ENCODE data around the gene GPR12.

GPR12 gene

GRCh38 chr13:26760832-26761582 lies 421 bp upstream of the GPR12 start:
- Histone ChIP-seq H3K9me3 (no peaks in the 10 kb centered on the region), H3K36me3 (replicated peaks) (no peaks in the 10 kb centered on the region), H3K4me3 (no peak overlapping the region), H3K27me3 (ENCODE audit: low read depth) (peaks cover 44% of the 10 kb centered on the region), H3K4me1 (no peaks in the 10 kb centered on the region)
- no peak for DNase-seq (ENCODE audit: low spot score in 2 of 2)
- in situ Hi-C loops (cut with MboI; ENCODE audit: low sequenced_read_pairs) = no loop called here

GRCh38 chr13:26759249-26759906 lies 1.2 kb downstream of the GPR12 start:
- Histone ChIP-seq H3K36me3 (replicated peaks) (no peaks in the 10 kb centered on the region), H3K27me3 (ENCODE audit: low read depth) (peaks cover 44% of the 10 kb centered on the region), H3K4me1 (no peaks in the 10 kb centered on the region), H3K9me3 (no peaks in the 10 kb centered on the region), H3K4me3 (no peak overlapping the region)
- no peak for DNase-seq (ENCODE audit: low spot score in 2 of 2)
- in situ Hi-C loops (cut with MboI; ENCODE audit: low sequenced_read_pairs) = no loop called here

GRCh38 chr13:26758496-26759157 lies 2.0 kb downstream of the GPR12 start:
- Histone ChIP-seq H3K9me3 (no peaks in the 10 kb centered on the region), H3K36me3 (replicated peaks) (no peaks in the 10 kb centered on the region), H3K4me3 (no peak overlapping the region), H3K27me3 (ENCODE audit: low read depth) (peaks cover 39% of the 10 kb centered on the region), H3K4me1 (no peaks in the 10 kb centered on the region)
- DNase-seq (ENCODE audit: low spot score in 2 of 2) = no peak
- in situ Hi-C loops (cut with MboI; ENCODE audit: low sequenced_read_pairs) = no loop called here

GRCh38 chr13:26756961-26757360 lies 3.6 kb downstream of the GPR12 start:
- no peak for DNase-seq (ENCODE audit: low spot score in 2 of 2)
- in situ Hi-C loops (cut with MboI; ENCODE audit: low sequenced_read_pairs) = no loop called here
- no peaks in the 10 kb centered on the region for H3K4me1 ChIP-seq
- no peaks in the 10 kb centered on the region for H3K9me3 ChIP-seq
- H3K27me3 ChIP-seq (ENCODE audit: low read depth) = peaks cover 39% of the 10 kb centered on the region
- no peaks in the 10 kb centered on the region for H3K36me3 ChIP-seq (replicated peaks)
- H3K4me3 ChIP-seq = no peak overlapping the region

- Histone ChIP-seq H3K27me3 (ENCODE audit: low read depth) (peaks cover 3% of the 10 kb centered on the region; the same call in 1 of the 2 replicates), H3K9me3 (no peaks in the 10 kb centered on the region), H3K4me1 (no peaks in the 10 kb centered on the region), H3K36me3 (replicated peaks) (no peaks in the 10 kb centered on the region), H3K4me3 (no peak overlapping the region)
- DNase-seq (ENCODE audit: low spot score in 2 of 2) = no peak
- in situ Hi-C loops (cut with MboI; ENCODE audit: low sequenced_read_pairs) = no loop called here
Measured at GRCh38 chr13:26752671-26753070, 7.9 kb downstream of the GPR12 start.

- H3K4me3 ChIP-seq = no peak overlapping the region
- no peaks in the 10 kb centered on the region for H3K4me1 ChIP-seq
- no peaks in the 10 kb centered on the region for H3K9me3 ChIP-seq
- in situ Hi-C loops (cut with MboI; ENCODE audit: low sequenced_read_pairs) = no loop called here
- no peak for DNase-seq (ENCODE audit: low spot score in 2 of 2)
- no peaks in the 10 kb centered on the region for H3K27me3 ChIP-seq (ENCODE audit: low read depth)
- no peaks in the 10 kb centered on the region for H3K36me3 ChIP-seq (replicated peaks)
Measured at GRCh38 chr13:26749905-26750304, 10.7 kb downstream of the GPR12 start.

GRCh38 chr13:26749285-26749684 lies 11.3 kb downstream of the GPR12 start:
- no peak for DNase-seq (ENCODE audit: low spot score in 2 of 2)
- H3K4me1 ChIP-seq = no peaks in the 10 kb centered on the region
- H3K27me3 ChIP-seq (ENCODE audit: low read depth) = no peaks in the 10 kb centered on the region
- H3K9me3 ChIP-seq = no peaks in the 10 kb centered on the region
- in situ Hi-C loops (cut with MboI; ENCODE audit: low sequenced_read_pairs) = no loop called here
- H3K4me3 ChIP-seq = no peak overlapping the region
- no peaks in the 10 kb centered on the region for H3K36me3 ChIP-seq (replicated peaks)

GRCh38 chr13:26747706-26748105 lies 12.9 kb downstream of the GPR12 start:
- Histone ChIP-seq H3K36me3 (replicated peaks) (no peaks in the 10 kb centered on the region), H3K27me3 (ENCODE audit: low read depth) (no peaks in the 10 kb centered on the region), H3K4me1 (no peaks in the 10 kb centered on the region), H3K9me3 (no peaks in the 10 kb centered on the region), H3K4me3 (no peak overlapping the region)
- DNase-seq (ENCODE audit: low spot score in 2 of 2) = no peak
- in situ Hi-C loops (cut with MboI; ENCODE audit: low sequenced_read_pairs) = no loop called here

GRCh38 chr13:26743971-26744370 lies 16.6 kb downstream of the GPR12 start:
- H3K36me3 ChIP-seq (replicated peaks) = no peaks in the 10 kb centered on the region
- H3K9me3 ChIP-seq = no peaks in the 10 kb centered on the region
- no peak for DNase-seq (ENCODE audit: low spot score in 2 of 2)
- in situ Hi-C loops (cut with MboI; ENCODE audit: low sequenced_read_pairs) = no loop called here
- H3K4me1 ChIP-seq = no peaks in the 10 kb centered on the region
- no peak overlapping the region for H3K4me3 ChIP-seq
- H3K27me3 ChIP-seq (ENCODE audit: low read depth) = no peaks in the 10 kb centered on the region

GRCh38 chr13:26742691-26743358 lies 17.8 kb downstream of the GPR12 start:
- no peak for DNase-seq (ENCODE audit: low spot score in 2 of 2)
- Histone ChIP-seq H3K36me3 (replicated peaks) (no peaks in the 10 kb centered on the region), H3K4me3 (no peak overlapping the region), H3K27me3 (ENCODE audit: low read depth) (no peaks in the 10 kb centered on the region), H3K4me1 (no peaks in the 10 kb centered on the region), H3K9me3 (no peaks in the 10 kb centered on the region)
- in situ Hi-C loops (cut with MboI; ENCODE audit: low sequenced_read_pairs) = no loop called here

GRCh38 chr13:26735677-26736076 lies 24.9 kb downstream of the GPR12 start:
- H3K4me3 ChIP-seq = no peak overlapping the region
- H3K9me3 ChIP-seq = no peaks in the 10 kb centered on the region
- no peaks in the 10 kb centered on the region for H3K27me3 ChIP-seq (ENCODE audit: low read depth)
- in situ Hi-C loops (cut with MboI; ENCODE audit: low sequenced_read_pairs) = no loop called here
- DNase-seq (ENCODE audit: low spot score in 2 of 2) = no peak
- H3K4me1 ChIP-seq = no peaks in the 10 kb centered on the region
- H3K36me3 ChIP-seq (replicated peaks) = no peaks in the 10 kb centered on the region

GRCh38 chr13:26727633-26728032 lies 33.0 kb downstream of the GPR12 start:
- in situ Hi-C loops (cut with MboI; ENCODE audit: low sequenced_read_pairs) = no loop called here
- no peak for DNase-seq (ENCODE audit: low spot score in 2 of 2)

GRCh38 chr13:26727122-26727521 lies 33.5 kb downstream of the GPR12 start:
- no peak for DNase-seq (ENCODE audit: low spot score in 2 of 2)
- H3K36me3 ChIP-seq (replicated peaks) = no peaks in the 10 kb centered on the region
- in situ Hi-C loops (cut with MboI; ENCODE audit: low sequenced_read_pairs) = no loop called here
- H3K4me1 ChIP-seq = no peaks in the 10 kb centered on the region
- H3K27me3 ChIP-seq (ENCODE audit: low read depth) = no peaks in the 10 kb centered on the region
- no peaks in the 10 kb centered on the region for H3K9me3 ChIP-seq
- H3K4me3 ChIP-seq = no peak overlapping the region

More at GRCh38 chr13:26727633-26728032, 33.0 kb downstream of the GPR12 start:
- no peaks in the 10 kb centered on the region for H3K27me3 ChIP-seq (ENCODE audit: low read depth)
- H3K4me1 ChIP-seq = no peaks in the 10 kb centered on the region
- H3K36me3 ChIP-seq (replicated peaks) = no peaks in the 10 kb centered on the region
- H3K4me3 ChIP-seq = no peak overlapping the region
- H3K9me3 ChIP-seq = no peaks in the 10 kb centered on the region

- no peaks in the 10 kb centered on the region for H3K27me3 ChIP-seq (ENCODE audit: low read depth)
- no peaks in the 10 kb centered on the region for H3K36me3 ChIP-seq (replicated peaks)
- no peak for DNase-seq (ENCODE audit: low spot score in 2 of 2)
- no peaks in the 10 kb centered on the region for H3K4me1 ChIP-seq
- H3K9me3 ChIP-seq = no peaks in the 10 kb centered on the region
- in situ Hi-C loops (cut with MboI; ENCODE audit: low sequenced_read_pairs) = no loop called here
- H3K4me3 ChIP-seq = no peak overlapping the region
Measured at GRCh38 chr13:26726684-26727083, 33.9 kb downstream of the GPR12 start.

Data from HAP-1 (cell line).